Stimulated activated CD8-positive, alpha-beta memory T cell treated with anti-CD3 and anti-CD28 coated beads, Interleukin-7, amount 100 ng/mL, for 24 hours (primary cell): ENCODE results near the gene ARHGAP45.
"Not testable (repeated sequence)": the region's sequence is repeated elsewhere in the genome, so short reads cannot be mapped to it uniquely, and the experiment has no call there.

Experiments used
- DNase-seq: peaks from one replicate; pipeline ENCODE4 v3.0.0-alpha.2; 2020; ENCODE audit warnings: low read depth

The ARHGAP45 gene, protein sequence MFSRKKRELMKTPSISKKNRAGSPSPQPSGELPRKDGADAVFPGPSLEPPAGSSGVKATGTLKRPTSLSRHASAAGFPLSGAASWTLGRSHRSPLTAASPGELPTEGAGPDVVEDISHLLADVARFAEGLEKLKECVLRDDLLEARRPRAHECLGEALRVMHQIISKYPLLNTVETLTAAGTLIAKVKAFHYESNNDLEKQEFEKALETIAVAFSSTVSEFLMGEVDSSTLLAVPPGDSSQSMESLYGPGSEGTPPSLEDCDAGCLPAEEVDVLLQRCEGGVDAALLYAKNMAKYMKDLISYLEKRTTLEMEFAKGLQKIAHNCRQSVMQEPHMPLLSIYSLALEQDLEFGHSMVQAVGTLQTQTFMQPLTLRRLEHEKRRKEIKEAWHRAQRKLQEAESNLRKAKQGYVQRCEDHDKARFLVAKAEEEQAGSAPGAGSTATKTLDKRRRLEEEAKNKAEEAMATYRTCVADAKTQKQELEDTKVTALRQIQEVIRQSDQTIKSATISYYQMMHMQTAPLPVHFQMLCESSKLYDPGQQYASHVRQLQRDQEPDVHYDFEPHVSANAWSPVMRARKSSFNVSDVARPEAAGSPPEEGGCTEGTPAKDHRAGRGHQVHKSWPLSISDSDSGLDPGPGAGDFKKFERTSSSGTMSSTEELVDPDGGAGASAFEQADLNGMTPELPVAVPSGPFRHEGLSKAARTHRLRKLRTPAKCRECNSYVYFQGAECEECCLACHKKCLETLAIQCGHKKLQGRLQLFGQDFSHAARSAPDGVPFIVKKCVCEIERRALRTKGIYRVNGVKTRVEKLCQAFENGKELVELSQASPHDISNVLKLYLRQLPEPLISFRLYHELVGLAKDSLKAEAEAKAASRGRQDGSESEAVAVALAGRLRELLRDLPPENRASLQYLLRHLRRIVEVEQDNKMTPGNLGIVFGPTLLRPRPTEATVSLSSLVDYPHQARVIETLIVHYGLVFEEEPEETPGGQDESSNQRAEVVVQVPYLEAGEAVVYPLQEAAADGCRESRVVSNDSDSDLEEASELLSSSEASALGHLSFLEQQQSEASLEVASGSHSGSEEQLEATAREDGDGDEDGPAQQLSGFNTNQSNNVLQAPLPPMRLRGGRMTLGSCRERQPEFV

DNA sequence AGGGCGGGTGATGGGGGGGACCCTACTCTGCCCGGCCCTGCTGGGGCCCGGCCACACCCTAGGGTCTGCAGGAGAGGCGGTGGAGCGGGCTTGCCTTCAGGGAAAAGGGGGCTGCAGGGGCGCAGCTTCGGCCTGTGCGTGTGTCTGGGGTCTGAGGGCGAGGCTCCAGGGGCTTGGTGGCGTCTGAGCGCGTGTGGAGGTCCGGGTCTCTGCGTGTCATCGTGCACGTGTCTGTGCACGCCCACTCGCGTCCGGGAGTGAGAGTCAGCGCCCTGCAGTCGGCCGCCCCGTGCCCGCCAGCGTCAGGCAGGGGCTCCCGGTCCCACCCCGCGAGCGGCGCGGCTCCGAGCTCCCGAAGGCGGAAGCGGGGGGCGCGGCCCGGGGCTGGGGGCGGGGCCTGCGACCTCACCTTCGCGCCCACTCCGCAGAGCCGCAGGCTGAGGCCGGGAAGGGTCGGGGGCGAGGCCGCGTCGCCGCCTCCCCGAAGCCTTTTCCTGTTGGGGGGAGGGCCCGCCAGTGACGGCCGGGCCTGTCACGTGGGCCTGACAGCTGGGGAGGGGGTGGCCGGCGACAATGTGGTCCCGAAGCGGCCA lies at the start of gene ARHGAP45:
ARHGAP45 (plus strand) TSS at position 420 of the 593 bp plus-strand sequence. CDS start 239 bp downstream, outside the sequence.
- DNase-seq: peak; percentile 53

DNA sequence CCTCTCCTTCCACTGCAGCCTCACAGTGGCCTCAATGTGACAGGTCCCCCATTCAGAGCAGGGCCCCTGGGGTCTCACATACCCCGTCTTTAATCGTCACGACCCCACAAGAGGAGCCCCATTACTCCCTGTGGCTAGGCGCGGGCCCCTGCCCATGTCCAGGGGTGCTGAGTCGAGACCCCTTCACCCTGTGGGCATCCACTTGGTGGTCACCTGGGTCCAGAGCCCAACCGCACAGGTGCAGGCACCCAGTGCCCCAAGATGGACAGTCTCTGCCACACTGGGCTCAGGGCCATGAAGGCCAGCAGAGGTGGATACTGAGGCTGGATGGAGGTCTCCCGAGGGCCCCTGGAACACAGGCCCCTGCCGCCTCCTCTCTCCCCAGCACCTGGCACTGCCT lies 49.1 kb upstream of the ARHGAP45 start:
- DNase-seq: no peak

DNA sequence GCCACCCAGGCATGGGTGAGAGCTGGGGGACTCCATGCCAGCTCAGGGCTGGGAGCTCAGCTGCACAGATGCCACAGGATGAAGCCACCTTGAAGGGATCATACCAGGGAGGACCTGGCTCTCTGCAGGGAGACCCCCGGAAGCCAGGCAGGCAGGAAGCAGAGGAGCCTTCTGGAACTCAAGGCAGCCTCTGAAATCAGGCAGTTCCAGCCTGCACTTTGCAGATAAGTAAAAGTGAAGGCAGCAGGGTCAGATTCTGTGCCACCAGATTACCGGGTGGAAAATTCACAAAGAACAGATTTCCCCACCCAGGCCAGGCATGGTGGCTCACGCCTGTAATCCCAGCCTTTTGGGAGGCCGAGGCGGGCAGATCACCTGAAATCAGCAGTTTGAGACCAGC lies 48.6 kb upstream of the ARHGAP45 start:
- DNase-seq: no peak

DNA sequence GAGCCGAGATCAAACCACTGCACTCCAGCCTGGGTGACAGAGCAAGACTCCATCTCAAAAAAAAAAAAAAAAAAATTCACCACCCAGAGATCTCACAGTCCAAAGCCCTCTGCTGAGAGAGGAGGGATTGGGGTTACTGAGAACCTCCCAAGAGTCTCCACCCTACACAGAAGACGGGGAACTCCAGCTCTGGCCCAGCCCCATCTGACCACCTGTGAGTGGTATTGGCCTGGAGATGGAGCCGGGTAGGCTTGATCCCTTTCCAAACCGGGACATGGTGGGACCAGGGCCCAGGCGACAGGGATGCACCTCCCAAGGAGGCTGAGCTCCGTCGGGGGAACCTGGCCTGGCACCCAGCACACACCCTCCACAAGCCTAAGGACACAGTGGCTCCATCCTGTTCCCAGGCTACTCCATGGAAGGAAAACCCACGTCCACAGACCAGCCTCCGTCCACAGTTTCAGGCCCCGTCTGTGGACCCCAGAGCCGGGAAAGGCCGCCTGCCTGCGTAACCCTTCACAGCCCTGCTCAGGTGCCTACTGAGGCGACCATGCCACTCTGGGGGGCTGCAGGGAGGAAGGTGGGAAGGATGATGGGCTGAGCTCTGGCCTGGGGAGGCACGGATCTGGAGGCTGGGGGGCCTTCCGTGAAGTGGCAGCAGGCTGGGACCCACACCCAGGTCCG lies 47.9 kb upstream of the ARHGAP45 start:
- no peak for DNase-seq

DNA sequence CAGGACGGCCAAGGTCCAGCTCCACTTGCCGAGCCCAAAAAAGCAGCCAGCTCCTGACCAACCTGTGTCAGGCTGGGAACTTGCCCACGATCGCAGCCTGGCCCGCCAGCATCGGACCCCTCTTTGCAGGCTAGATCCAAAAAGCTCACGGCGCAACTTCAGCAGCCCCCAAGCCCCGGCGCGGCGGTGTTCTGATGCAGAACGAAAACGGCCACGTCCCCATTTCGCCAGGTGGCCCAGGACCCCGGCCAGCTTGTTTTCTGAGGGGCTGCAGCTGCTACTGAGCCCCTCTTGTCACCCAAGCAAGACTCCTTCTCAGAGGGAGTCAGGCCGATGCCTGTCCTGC lies 47.4 kb upstream of the ARHGAP45 start:
- DNase-seq: no peak

DNA sequence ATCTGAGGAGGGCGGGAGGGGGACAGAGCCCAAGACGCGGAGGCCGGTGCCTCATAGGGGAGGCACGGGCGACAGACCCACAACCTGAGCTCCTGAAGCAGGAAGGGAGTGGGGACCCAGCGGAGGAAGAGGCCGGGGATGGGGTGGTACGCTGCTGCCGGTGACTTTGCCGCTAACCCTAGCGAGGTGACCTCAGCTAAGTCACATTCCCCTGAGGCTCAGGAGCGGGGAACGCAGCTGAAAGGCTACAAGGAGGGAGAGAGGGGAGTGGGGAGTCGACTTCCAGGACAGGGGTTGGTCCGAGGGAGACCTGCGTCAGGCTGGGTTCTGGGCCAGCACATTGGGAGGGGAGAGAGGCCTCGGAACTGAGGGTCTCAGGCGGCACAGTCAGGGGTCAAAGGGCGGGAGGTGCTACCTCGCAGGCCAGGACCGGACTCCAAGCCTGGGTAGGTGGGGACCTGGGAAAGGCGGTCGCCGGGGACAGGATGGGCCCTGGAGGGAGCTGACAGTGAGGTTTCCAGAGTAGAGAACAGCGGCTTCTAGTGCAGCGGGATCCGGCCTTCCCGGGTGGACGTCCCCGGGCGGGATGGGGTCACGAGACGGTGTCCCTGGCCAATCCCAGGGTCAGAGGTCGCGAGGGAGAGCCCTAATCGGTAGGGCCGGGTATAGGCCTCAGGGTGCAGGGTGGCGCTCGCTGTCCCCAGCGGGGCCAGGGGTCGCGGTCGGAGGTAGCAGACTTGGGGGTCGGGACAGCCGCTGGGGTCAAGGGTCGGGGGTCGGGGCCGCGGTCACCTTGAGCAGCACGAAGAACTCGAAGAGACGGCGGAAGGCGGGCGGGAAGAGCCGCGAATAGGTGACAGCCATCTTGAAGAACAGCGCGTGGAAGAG lies 46.7 kb upstream of the ARHGAP45 start:
- DNase-seq: no peak

DNA sequence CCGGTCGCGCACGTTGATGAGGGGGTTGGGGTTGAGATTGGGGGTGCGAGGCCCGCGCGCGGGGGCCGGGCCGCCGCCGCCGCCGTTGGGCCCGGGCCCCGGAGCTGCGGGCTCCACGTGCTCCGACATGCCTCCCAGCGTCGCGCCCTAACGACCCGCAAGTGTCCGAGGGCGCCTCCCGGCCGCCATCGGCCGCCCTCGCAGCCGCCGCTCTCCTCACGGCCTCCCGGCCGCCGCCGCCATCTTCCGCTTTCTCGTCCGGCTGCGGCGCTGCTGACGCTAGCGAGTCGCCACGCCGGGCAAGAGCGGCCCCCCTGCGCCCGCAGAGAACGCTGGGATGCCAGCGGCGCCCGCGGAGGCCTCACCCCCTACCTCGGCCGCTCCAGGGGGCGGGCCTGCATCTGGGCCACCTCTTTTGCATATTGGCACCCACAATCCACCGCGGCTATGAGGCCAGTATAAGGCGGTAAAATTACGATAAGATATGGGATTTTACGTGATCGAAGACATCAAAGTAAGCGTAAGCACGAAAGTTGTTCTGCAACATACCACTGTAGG lies 46.0 kb upstream of the ARHGAP45 start, which contains the start of gene TMEM259:
TMEM259 (minus strand) TSS at position 256 of the 558 bp plus-strand sequence; CDS start at position 129, 127 bp downstream.
- peak; percentile 92 for DNase-seq

DNA sequence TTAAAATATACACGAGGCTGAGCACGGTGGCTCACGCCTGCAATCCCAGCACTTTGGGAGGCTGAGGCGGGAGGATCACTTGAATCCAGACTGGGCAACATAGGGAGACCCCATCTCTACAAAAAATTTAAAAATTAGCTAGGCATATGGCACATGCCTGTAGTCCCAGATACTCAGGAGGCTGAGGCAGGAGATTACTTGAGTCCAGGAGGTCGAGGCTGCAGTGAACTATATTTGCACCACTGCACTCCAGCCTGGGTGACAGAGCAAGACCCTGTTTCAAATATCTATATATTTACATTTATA lies 43.1 kb upstream of the ARHGAP45 start:
- DNase-seq: not testable (repeated sequence)

DNA sequence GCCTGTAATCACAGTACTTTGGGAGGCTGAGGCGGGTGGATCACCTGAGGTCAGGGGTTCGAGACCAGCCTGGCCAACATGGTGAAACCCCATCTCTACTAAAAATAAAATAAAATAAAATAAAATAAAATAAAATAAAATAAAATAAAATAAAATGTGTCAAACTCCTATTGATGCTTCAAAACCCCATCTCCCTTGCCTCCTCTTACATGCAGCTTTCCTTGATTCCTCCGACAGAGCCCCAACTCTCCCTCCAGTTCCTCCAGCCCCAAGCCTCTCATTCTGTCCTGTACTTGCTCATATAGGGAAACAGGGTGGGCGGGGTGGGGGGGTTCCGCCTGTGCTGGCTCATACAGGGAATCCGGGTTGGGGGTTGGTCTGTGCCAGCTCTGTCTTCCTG lies 41.9 kb upstream of the ARHGAP45 start:
- not testable (repeated sequence) for DNase-seq

DNA sequence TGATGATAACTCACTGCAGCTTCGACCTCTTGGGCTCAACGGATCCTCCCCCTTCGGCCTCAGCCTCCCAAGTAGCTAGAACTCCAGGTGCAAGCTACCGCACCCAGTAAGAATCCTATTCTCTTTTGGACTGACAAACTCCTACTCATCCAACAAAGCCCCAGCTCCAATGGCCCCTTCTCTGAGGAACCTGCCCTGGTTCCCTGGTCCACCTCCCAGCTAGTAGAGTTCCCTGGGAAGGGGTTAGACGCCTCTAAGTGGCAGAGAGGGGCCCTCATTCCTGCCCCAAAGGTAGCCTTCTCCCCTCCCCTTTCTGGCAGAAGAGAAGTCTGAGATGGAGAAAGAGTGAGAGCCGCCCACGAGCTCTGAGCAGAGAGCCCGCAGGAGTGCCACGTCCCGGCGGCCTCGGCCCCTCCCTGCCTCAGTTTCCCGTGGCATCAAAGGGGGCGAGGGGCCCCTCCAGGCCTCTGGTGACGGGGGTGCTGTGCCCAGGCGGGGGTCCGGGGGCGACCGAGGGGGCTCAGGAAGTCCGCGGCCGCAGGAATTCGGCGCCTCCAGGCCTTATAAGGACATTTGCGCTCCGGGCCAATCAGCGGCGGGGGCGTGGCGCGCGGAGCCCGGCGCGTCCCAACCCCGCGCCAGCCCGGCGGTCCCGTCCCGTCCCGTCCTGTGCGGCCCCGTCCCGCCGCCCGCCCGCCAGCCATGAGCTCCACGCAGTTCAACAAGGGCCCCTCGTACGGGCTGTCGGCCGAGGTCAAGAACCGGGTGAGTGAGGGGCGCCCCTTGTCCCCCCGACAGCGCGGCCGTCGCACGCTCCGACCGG lies 40.8 kb upstream of the ARHGAP45 start, which contains the start of gene CNN2:
CNN2 (plus strand) TSS at position 649 of the 823 bp plus-strand sequence; CDS start at position 703, 54 bp downstream.
- no peak for DNase-seq

DNA sequence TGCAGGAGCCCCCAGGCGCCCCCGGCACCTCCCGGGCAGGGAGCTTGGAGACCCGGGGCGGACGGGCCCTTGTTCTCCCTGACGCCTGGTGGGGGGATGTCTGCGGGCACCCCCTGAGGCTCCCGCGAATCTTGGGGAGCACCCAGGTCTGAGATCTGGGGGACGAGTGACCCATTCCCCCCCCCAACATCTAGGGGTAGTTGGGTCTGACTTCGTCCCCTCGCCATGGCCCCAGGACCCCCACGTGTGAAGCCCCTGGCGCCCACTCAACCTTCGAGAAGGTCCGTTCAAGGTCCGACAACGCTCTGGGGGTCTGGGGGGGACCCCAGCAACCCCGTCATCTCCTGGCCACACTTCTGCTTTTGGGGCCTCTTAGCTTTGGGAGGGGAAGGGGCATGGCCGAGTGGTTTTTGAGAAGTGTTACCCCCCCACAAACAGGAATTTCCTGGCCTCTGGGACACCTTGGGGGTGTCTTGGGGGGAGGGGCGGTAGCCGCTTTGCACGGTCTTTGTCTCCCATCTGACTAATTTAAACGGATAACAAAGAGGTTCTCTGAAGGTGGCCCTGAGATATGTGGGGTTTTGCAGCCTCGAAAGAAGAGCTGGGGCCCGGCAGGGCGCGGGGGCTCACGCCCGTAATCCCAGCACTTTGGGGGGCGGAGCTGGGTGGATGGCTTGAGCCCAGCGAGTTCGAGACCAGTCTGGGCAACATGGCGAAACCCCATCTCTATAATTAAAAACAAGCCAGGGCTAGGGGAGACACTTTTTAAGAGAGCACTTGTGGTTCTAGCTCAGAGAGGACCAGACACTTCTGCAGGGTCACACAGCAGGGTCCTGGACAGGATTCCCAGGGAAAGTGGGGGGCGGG lies 40.0 kb upstream of the ARHGAP45 start:
- DNase-seq: no peak

DNA sequence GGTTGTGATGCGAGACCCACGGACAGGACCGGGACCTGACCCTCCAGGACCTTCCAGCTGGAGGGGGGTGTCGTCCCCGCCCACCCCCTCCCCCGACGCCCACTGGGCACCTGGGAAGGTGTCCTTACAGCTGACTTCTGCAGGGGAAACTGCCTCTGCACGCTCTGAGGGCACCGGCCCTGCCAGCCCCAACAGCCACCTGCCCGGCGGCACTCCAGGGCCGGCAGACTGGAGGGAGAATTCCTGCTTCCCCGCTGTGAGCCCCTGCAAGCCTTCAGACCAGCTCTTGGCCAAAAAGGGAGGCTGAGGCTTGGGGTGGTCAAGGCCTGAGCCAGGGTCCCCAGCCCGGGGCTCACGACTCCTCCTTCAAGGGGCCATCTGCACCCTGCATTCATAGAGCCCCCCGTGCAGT lies 39.3 kb upstream of the ARHGAP45 start:
- DNase-seq: no peak

DNA sequence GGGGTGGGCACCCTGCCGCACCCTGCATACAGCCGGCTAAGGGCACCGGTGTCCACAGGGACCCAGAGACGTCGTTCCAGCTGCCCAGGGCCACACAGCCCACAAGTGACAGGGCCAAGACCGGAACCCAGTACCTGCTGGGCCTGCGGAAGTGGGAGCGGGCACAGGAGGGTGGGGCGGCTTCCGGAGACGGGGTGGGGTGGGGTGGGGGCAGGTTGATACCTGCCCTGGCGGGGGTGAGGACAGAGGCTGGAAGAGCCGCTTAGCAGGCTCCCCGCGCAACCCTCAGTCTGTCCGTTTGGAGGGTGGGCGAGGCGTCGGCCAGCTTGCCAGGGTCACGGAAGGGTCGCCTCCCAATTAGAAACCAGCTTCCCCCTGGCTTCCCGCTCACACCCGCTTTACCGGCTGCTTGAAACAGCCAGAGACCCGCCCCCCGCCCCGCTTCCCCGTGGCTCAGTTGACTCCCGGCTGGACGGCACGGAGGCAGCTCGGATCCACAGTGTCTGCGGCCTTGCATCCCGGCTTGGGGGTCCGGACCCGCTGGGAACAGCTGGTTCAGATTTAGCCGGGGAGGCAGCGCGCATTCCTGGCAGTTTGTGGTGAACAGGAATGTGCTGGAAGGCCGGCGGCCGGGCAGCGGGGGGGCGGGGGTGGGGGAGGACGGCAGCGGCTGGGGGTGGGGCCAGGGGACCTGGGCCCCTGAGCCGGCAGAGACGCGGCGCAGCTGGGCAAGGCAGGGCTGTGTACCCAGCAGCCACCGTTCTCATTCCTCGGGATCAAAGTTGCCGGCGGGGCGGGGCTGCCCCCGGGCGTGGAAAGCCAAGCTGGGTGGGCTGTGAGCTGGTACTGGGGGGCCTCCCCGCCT lies 38.7 kb upstream of the ARHGAP45 start:
- no peak for DNase-seq

DNA sequence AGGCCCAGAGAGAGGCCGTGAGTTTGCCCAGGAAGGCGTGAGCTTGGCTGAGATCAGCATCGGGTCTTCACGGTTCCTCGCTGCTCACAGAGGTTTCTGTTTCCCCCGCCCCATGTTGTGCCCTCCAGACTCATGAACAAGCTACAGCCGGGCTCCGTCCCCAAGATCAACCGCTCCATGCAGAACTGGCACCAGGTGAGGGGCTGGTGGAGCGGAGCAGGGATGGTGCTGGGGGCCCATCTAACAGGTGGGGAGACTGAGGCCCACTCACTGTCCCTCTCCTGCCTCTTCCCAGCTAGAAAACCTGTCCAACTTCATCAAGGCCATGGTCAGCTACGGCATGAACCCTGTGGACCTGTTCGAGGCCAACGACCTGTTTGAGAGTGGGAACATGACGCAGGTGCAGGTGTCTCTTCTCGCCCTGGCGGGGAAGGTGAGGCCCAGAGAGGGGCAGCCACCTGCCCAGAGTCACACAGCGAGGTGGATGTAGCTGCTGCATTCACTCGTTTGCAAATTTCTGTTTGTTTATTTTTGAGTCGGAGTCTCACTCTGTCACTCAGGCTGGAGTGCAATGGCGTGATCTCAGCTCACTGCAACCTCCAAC lies 34.6 kb upstream of the ARHGAP45 start:
- DNase-seq: no peak

DNA sequence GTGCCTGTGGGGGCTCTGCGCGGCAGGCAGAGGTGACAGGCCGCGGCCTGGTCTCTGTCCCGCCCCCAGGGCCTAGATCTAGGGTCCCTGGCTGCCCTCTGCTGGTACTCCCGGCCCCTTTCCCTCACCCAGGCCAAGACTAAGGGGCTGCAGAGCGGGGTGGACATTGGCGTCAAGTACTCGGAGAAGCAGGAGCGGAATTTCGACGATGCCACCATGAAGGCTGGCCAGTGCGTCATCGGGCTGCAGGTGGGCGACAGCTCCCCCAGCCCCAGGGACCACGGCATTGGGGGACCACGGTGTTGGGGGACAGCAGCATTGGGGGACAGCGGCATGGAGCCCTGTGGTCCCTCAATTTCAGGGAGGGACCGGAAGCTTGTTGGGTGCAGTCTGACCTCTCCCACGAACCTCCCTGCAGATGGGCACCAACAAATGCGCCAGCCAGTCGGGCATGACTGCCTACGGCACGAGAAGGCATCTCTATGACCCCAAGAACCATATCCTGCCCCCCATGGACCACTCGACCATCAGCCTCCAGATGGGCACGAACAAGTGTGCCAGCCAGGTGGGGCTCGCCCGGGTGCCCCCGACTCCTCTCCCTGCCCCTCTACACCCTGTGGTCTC lies 30.9 kb upstream of the ARHGAP45 start:
- DNase-seq: no peak

DNA sequence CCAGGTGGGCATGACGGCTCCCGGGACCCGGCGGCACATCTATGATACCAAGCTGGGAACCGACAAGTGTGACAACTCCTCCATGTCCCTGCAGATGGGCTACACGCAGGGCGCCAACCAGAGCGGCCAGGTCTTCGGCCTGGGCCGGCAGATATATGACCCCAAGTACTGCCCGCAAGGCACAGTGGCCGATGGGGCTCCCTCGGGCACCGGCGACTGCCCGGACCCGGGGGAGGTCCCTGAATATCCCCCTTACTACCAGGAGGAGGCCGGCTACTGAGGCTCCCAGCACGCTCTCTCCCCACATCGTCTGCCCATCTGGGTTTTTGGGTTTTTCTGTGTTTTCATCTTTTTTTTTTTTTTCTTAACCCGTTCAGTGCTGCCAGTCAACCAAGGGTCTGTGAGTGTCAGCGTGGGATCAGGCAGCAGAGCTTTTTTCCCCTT lies 29.3 kb upstream of the ARHGAP45 start:
- DNase-seq: no peak
